GM12892 (cell line): ENCODE measurements around the gene ALPL.

Experiments
- POLR2A ChIP-seq: IDR thresholded peaks from 2 replicates; pipeline ENCODE4 v1.6.1; 2011; ENCODE audit warnings: low read depth, low read length, control low read depth
- POLR2AphosphoS5 ChIP-seq: IDR thresholded peaks from 2 replicates; pipeline ENCODE4 v1.6.1; 2011; ENCODE audit warnings: low read depth, low read length, control low read depth
- TAF1 ChIP-seq: IDR thresholded peaks from 2 replicates; pipeline ENCODE4 v1.6.1; 2011; ENCODE audit warnings: low read depth, mild to moderate bottlenecking, control low read depth, low read length, borderline replicate concordance

DNA sequence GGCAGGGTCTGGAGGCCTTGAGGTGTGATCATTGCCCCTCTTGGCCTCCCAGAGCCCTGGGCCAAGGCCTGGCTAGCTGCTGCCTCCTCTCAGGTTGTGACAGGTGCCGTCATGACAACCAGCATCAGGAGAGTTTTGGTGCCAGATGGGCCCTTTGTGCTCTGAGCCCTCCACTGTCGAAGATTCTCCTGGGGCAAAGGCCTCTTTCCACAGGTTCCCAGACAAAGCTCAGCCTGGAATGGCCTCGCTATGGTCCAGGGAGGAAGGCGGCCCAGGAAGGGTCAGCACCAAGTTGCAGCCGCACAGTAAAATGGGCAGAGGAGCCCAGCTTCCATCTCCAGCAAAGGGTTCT lies 78.4 kb downstream of the ALPL start:
- TF ChIP-seq POLR2A: no peak
- no peak for TF ChIP-seq TAF1
- TF ChIP-seq POLR2AphosphoS5: no peak
